Gastrocnemius medialis (tissue), 4 donors: ENCODE results near the gene PGD.

Source experiments
- CTCF ChIP-seq, 5 experiments: fragments of 450-650 bp in 3 of 5; fragments of 200-600 bp in 2 of 5; sonication (generic) in 2 of 5; IDR thresholded peaks in 4 of 5; conservative IDR thresholded peaks in 1 of 5; 1 replicate in 4 of 5; 2 replicates in 1 of 5; pipeline ENCODE4 v1.5.1; 2016 to 2019; ENCODE audit warnings: antibody characterized with exemption in 5 of 5, mild to moderate bottlenecking in 3 of 5, moderate library complexity in 3 of 5
- POLR2A ChIP-seq, 2 donors: fragments of 450-650 bp; IDR thresholded peaks; one replicate each; pipeline ENCODE4 v1.6.1; 2017; ENCODE audit warnings: antibody characterized with exemption in 2 of 2, mild to moderate bottlenecking in 2 of 2, moderate library complexity in 2 of 2

- TF ChIP-seq CTCF (IDR thresholded peaks at IDR 0.05 in 4 of 5, conservative IDR thresholded peaks at IDR 0.05 in 1 of 5), result no peak
- no peak for TF ChIP-seq POLR2A (IDR thresholded peaks at IDR 0.05)
Measured at GRCh38 chr1:10428984-10429383, 30.1 kb downstream of the PGD start.
